ENCODE measurements around the gene STOML1. TPM values are rescaled to one million over a fixed set of nuclear protein-coding genes. Genes with fewer than 3 reads are reported as not detected.
"Not testable (repeated sequence)": the region's sequence is repeated elsewhere in the genome, so short reads cannot be mapped to it uniquely, and the experiment has no call there.

STOML1 gene
- total RNA-seq, 1 experiment from 2014 or later = 5.4 TPM

DNA sequence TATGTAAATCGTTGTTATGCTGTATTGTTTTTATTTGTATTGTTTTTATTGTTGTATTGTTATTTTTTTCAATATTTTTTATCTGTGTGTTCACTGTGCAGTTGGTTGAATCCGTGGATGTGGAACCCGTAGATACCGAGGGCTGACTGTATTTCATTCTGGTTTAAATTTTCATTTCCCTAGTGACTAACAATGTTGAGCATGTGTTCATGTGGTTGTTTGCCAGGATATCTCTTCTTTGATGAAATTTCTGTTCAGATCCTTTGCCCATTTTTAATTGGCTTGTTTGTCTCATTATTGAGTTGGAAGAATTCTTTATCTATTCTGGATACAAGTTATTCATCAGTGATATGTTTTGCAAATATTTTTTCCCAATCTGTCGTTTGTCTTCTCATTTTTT, 29.7 kb downstream of the STOML1 start (continued):
- TF ChIP-seq, protein P1, sequence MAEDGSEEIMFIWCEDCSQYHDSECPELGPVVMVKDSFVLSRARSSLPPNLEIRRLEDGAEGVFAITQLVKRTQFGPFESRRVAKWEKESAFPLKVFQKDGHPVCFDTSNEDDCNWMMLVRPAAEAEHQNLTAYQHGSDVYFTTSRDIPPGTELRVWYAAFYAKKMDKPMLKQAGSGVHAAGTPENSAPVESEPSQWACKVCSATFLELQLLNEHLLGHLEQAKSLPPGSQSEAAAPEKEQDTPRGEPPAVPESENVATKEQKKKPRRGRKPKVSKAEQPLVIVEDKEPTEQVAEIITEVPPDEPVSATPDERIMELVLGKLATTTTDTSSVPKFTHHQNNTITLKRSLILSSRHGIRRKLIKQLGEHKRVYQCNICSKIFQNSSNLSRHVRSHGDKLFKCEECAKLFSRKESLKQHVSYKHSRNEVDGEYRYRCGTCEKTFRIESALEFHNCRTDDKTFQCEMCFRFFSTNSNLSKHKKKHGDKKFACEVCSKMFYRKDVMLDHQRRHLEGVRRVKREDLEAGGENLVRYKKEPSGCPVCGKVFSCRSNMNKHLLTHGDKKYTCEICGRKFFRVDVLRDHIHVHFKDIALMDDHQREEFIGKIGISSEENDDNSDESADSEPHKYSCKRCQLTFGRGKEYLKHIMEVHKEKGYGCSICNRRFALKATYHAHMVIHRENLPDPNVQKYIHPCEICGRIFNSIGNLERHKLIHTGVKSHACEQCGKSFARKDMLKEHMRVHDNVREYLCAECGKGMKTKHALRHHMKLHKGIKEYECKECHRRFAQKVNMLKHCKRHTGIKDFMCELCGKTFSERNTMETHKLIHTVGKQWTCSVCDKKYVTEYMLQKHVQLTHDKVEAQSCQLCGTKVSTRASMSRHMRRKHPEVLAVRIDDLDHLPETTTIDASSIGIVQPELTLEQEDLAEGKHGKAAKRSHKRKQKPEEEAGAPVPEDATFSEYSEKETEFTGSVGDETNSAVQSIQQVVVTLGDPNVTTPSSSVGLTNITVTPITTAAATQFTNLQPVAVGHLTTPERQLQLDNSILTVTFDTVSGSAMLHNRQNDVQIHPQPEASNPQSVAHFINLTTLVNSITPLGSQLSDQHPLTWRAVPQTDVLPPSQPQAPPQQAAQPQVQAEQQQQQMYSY (CRISPR knock-in tag; IDR thresholded peaks at IDR 0.05) = no peak
- TF ChIP-seq ARID4B (CRISPR knock-in tag; IDR thresholded peaks at IDR 0.05; ENCODE audit: borderline replicate concordance) (no peak), ETV6 (CRISPR knock-in tag; IDR thresholded peaks at IDR 0.05) (no peak), ZNF532 (CRISPR knock-in tag; IDR thresholded peaks at IDR 0.05; ENCODE audit: borderline replicate concordance) (no peak)
- TF ChIP-seq, protein P2, sequence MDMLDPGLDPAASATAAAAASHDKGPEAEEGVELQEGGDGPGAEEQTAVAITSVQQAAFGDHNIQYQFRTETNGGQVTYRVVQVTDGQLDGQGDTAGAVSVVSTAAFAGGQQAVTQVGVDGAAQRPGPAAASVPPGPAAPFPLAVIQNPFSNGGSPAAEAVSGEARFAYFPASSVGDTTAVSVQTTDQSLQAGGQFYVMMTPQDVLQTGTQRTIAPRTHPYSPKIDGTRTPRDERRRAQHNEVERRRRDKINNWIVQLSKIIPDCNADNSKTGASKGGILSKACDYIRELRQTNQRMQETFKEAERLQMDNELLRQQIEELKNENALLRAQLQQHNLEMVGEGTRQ (CRISPR knock-in tag; IDR thresholded peaks at IDR 0.05) = no peak

- POLR2A ChIA-PET; H3K9me3 Mint-ChIP-seq; DNase-seq (ENCODE audit: low spot score); H3K4me1 Mint-ChIP-seq; H3K4me3 Mint-ChIP-seq; H3K27ac Mint-ChIP-seq; H3K36me3 Mint-ChIP-seq; H3K27me3 Mint-ChIP-seq (ENCODE audit: low read depth); ATAC-seq: not testable (repeated sequence)
- CTCF ChIA-PET = interaction anchor here (1.3 to 2.7 kb wide), 4 partner anchors 9 to 347 kb away, joined by 4 to 16 read pairs (median 6); no protein-coding TSS in a partner anchor
Observed at GRCh38 chr15:73960472-73961070, 31.5 kb downstream of the STOML1 start.

- ChIA-PET POLR2A (no interaction called here), CTCF (interaction anchor here (1.3 to 2.7 kb wide), 3 partner anchors 9 to 348 kb away, joined by 4 to 16 read pairs (median 8); no protein-coding TSS in a partner anchor)
- TF ChIP-seq HMGXB4 (CRISPR knock-in tag; IDR thresholded peaks at IDR 0.05) = no peak
- TF ChIP-seq ESRRA (CRISPR knock-in tag; IDR thresholded peaks at IDR 0.05; ENCODE audit: borderline replicate concordance) = no peak
- no peak for TF ChIP-seq NR2C2 (CRISPR knock-in tag; IDR thresholded peaks at IDR 0.05)
- H3K36me3 Mint-ChIP-seq = no peaks in the 10 kb centered on the region
- H3K9me3 Mint-ChIP-seq = no peaks in the 10 kb centered on the region
- no peak overlapping the region for H3K4me3 Mint-ChIP-seq
- ATAC-seq (no peak), DNase-seq (ENCODE audit: low spot score) (no peak)
- no peaks in the 10 kb centered on the region; the same call in 1 of the 2 replicates for H3K27me3 Mint-ChIP-seq (ENCODE audit: low read depth)
- peaks cover under 1% of the 10 kb centered on the region for H3K4me1 Mint-ChIP-seq
- no peak overlapping the region for H3K27ac Mint-ChIP-seq
Observed at GRCh38 chr15:73959801-73960200, 32.3 kb downstream of the STOML1 start.

Data from WTC11 (cell line).